Hepatocyte (in vitro differentiated cells): ENCODE measurements around the gene MDM4. TPM values are rescaled to one million over a fixed set of nuclear protein-coding genes. Genes with fewer than 3 reads are reported as not detected.
A peak's percentile ranks its signal among the peaks of the same experiment; 100 is the strongest.

Experiments used
- DNase-seq: peaks from one replicate; pipeline ENCODE4 v3.0.0-alpha.2; 2016; ENCODE audit warnings: low spot score
- H2AFZ ChIP-seq: fragments of 200-600 bp; sonication (generic); 2 replicates; pipeline ENCODE4 v1.6.0; 2016; ENCODE audit warnings: antibody characterized with exemption, mild to moderate bottlenecking
- H3K27ac ChIP-seq: fragments of 200-600 bp; sonication (generic); 2 replicates; pipeline ENCODE4 v1.5.1; 2016; ENCODE audit warnings: mild to moderate bottlenecking
- H3K27me3 ChIP-seq: fragments of 200-600 bp; sonication (generic); 2 replicates; pipeline ENCODE4 v1.6.1; 2016
- H3K36me3 ChIP-seq: fragments of 200-600 bp; sonication (generic); replicated peaks from 2 replicates; pipeline ENCODE4 v1.5.1; 2016; ENCODE audit warnings: low read depth; ENCODE audit not compliant: insufficient read depth
- H3K4me1 ChIP-seq: fragments of 200-600 bp; sonication (generic); 2 replicates; pipeline ENCODE4 v1.5.1; 2016; ENCODE audit warnings: mild to moderate bottlenecking, moderate library complexity; ENCODE audit not compliant: insufficient read depth
- H3K4me2 ChIP-seq: fragments of 200-600 bp; sonication (generic); 2 replicates; pipeline ENCODE4 v1.6.0; 2016
- H3K4me3 ChIP-seq: fragments of 200-600 bp; sonication (generic); 2 replicates; pipeline ENCODE4 v1.5.1; 2016; ENCODE audit warnings: mild to moderate bottlenecking
- H3K79me2 ChIP-seq: fragments of 200-600 bp; sonication (generic); 2 replicates; pipeline ENCODE4 v1.6.0; 2017; ENCODE audit warnings: mild to moderate bottlenecking
- H3K9me2 ChIP-seq: fragments of 200-600 bp; sonication (generic); replicated peaks from 2 replicates; pipeline ENCODE4 v1.6.0; 2017; ENCODE audit warnings: mild to moderate bottlenecking; ENCODE audit not compliant: insufficient read depth
- H3K9me3 ChIP-seq: fragments of 200-600 bp; sonication (generic); 2 replicates; pipeline ENCODE4 v1.5.1; 2016; ENCODE audit warnings: low read depth, mild to moderate bottlenecking
- H4K20me1 ChIP-seq: fragments of 200-600 bp; sonication (generic); 2 replicates; pipeline ENCODE4 v1.6.0; 2016; ENCODE audit warnings: mild to moderate bottlenecking; ENCODE audit not compliant: insufficient read depth, poor library complexity, severe bottlenecking
- EZH2 ChIP-seq: fragments of 200-600 bp; sonication (generic); IDR thresholded peaks from 2 replicates; pipeline ENCODE4 v1.6.1; 2016; ENCODE audit warnings: antibody characterized with exemption, mild to moderate bottlenecking, borderline replicate concordance
- EZH2phosphoT487 ChIP-seq: fragments of 200-600 bp; sonication (generic); IDR thresholded peaks from one replicate; pipeline ENCODE4 v1.6.1; 2018; ENCODE audit warnings: antibody characterized with exemption, mild to moderate bottlenecking, low read depth, moderate library complexity; ENCODE audit not compliant: unreplicated experiment, severe bottlenecking
- WGBS: methylation state at CpG from one replicate; pipeline ENCODE4 v1.1.6; 2016; ENCODE audit warnings: low lambda C conversion rate; ENCODE audit errors: missing lambda C conversion rate; 5-methylcytosine and 5-hydroxymethylcytosine counted together
- polyA plus RNA-seq: library from polyadenylated mRNA; unstranded; fragments of >200 nt; fragmentation: Nextera tagmentation; extraction: Ambion mirVana; gene quantifications from 2 replicates; pipeline ENCODE4 v1.2.1, GENCODE V29; 2016
- total RNA-seq: library from RNA; depleted of rRNA; stranded (reverse); fragments of >200 nt; gene quantifications from 2 replicates; pipeline ENCODE4 v1.2.3, GENCODE V29; 2014
- TF ChIP-seq, protein P1 (sequence below): fragments of 200-600 bp; sonication (generic); IDR thresholded peaks from 2 replicates; pipeline ENCODE4 v1.5.1; 2016; ENCODE audit warnings: antibody characterized with exemption, mild to moderate bottlenecking; ENCODE audit not compliant: poor library complexity

Gene MDM4
- total and polyA plus RNA-seq, 2 experiments from 2014 or later, result 15.4 to 47.8 TPM

- Histone ChIP-seq H3K9me3 (no peaks in the 10 kb centered on the region), H3K4me2 (peak overlapping the region; percentile 72), H3K27me3 (no peaks in the 10 kb centered on the region), H3K4me1 (no peaks in the 10 kb centered on the region), H3K36me3 (no peaks in the 10 kb centered on the region), H3K79me2 (no peaks in the 10 kb centered on the region), H3K27ac (peak overlapping the region; percentile 84), H3K9me2 (no peaks in the 10 kb centered on the region), H2AFZ (peak overlapping the region; percentile 74), H3K4me3 (peak overlapping the region; percentile 31), H4K20me1 (no peaks in the 10 kb centered on the region)
- peak; percentile 27 for DNase-seq
- WGBS, result 1% methylated on average over 22 of the region's 22 CpGs
- TF ChIP-seq EZH2, result no peak
- TF ChIP-seq, protein P1, sequence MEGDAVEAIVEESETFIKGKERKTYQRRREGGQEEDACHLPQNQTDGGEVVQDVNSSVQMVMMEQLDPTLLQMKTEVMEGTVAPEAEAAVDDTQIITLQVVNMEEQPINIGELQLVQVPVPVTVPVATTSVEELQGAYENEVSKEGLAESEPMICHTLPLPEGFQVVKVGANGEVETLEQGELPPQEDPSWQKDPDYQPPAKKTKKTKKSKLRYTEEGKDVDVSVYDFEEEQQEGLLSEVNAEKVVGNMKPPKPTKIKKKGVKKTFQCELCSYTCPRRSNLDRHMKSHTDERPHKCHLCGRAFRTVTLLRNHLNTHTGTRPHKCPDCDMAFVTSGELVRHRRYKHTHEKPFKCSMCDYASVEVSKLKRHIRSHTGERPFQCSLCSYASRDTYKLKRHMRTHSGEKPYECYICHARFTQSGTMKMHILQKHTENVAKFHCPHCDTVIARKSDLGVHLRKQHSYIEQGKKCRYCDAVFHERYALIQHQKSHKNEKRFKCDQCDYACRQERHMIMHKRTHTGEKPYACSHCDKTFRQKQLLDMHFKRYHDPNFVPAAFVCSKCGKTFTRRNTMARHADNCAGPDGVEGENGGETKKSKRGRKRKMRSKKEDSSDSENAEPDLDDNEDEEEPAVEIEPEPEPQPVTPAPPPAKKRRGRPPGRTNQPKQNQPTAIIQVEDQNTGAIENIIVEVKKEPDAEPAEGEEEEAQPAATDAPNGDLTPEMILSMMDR, result no peak
- TF ChIP-seq EZH2phosphoT487, result no peak
These were observed 8.7 kb upstream of the MDM4 start for GRCh38 chr1:204507317-204508105.

DNA sequence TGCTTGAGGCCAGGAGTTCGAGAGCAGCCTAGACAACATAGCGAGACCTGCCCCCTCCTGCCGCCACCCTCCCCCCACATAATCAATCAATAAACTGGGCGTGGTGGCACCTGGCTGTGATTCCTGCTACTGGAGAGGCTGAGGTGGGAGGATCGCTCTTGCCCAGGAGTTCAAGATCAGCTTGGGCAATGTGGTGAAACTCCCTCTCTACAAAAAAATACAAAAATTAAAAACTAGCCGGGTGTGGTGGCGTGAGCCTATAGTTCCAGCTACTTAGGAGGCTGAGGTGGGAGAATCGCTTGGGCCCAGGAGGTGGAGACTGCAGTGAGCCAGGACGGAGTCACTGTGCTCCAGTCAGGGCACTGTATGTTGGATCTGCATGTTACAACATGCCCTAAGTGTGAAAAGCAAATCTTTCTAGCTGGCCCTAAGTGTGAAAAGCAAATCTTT is 7.0 kb upstream of the MDM4 start:
- Histone ChIP-seq H3K4me2 (no peak overlapping the region), H3K27me3 (no peaks in the 10 kb centered on the region), H3K4me1 (no peaks in the 10 kb centered on the region), H3K9me2 (no peaks in the 10 kb centered on the region), H3K27ac (no peak overlapping the region), H4K20me1 (no peaks in the 10 kb centered on the region), H2AFZ (no peak overlapping the region), H3K36me3 (no peaks in the 10 kb centered on the region), H3K79me2 (no peaks in the 10 kb centered on the region), H3K4me3 (no peak overlapping the region), H3K9me3 (no peaks in the 10 kb centered on the region)
- 87% methylated on average over 9 of the region's 9 CpGs for WGBS
- DNase-seq, result no peak
- TF ChIP-seq EZH2phosphoT487, result no peak
- TF ChIP-seq, protein P1, result no peak

DNA sequence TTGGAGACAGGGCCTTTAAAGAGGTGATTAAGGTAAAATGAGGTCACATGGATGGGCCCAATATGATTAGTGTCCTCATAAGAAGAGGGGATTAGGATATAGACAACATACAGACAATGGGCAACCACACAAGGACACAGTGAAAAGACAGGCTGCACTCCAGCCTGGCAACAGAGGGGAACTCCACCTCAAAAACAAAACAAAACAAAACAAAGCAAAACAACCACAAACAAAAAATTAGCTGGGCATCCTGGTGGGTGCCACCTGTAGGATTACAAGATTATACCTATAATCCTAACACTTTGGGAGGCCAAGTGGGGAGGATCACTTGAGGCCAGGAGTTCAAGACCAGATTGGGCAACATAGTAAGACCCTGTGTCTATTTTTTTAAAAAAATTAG is 4.8 kb upstream of the MDM4 start:
- no peaks in the 10 kb centered on the region for H4K20me1 ChIP-seq
- no peak for DNase-seq
- H3K4me2 ChIP-seq, result no peak overlapping the region
- H3K27ac ChIP-seq, result no peak overlapping the region
- no peaks in the 10 kb centered on the region for H3K79me2 ChIP-seq
- H3K9me2 ChIP-seq, result no peaks in the 10 kb centered on the region
- no peak overlapping the region for H2AFZ ChIP-seq
- no peaks in the 10 kb centered on the region for H3K27me3 ChIP-seq
- H3K36me3 ChIP-seq, result no peaks in the 10 kb centered on the region
- H3K4me3 ChIP-seq, result no peak overlapping the region
- TF ChIP-seq, protein P1, result no peak
- no peak for TF ChIP-seq EZH2phosphoT487
- TF ChIP-seq EZH2, result no peak
- no peaks in the 10 kb centered on the region for H3K9me3 ChIP-seq
- H3K4me1 ChIP-seq, result no peaks in the 10 kb centered on the region
